A549 (cell line): Measurements from ENCODE around the gene RAN. TPM values are rescaled to one million over a fixed set of nuclear protein-coding genes. Genes with fewer than 3 reads are reported as not detected.

Experiments used
- ATAC-seq, 2 experiments: fragments of 200-7000 bp in 1 of 2; fragments of >200 bp in 1 of 2; cut with Nextera tagmentation in 1 of 2; cut with Tn5 transposase in 1 of 2; 3 replicates each; pipeline versions ENCODE4 v1.8.0 to v1.9.1; 2018 to 2020; ENCODE audit warnings: mild to moderate bottlenecking in 1 of 2, moderate library complexity in 1 of 2
- CTCF ChIA-PET: fragments of 300-600 bp; sonication (Branson Sonifier 250); formaldehyde crosslinking; extraction: SDS; loops from one replicate; lab custom pipeline; 2021; ENCODE audit warnings: antibody characterized with exemption, inconsistent platforms; lab: Yijun Ruan, JAX
- POLR2A ChIA-PET: fragments of 350-600 bp; formaldehyde crosslinking; extraction: SDS; loops from one replicate; lab custom pipeline; 2021; ENCODE audit warnings: antibody characterized with exemption, inconsistent platforms; lab: Yijun Ruan, JAX
- DNase-seq, 2 experiments: peaks; one replicate each; pipeline versions ENCODE4 v3.0.0 to v3.0.0-alpha.2; 2011 to 2016; ENCODE audit warnings: low read depth in 1 of 2, low spot score in 1 of 2
- FAIRE-seq: peaks from 2 replicates; lab custom pipeline; 2011; peaks lifted over from hg19 to GRCh38; lab: Jason Lieb, UNC
- H3K27ac ChIP-seq, 2 experiments: fragments of >200 bp; sonication (Bioruptor Twin); formaldehyde crosslinking; 3 replicates each; pipeline ENCODE4 v1.5.1; 2016 to 2017
- H3K4me1 ChIP-seq: fragments of >200 bp; sonication (Bioruptor Twin); formaldehyde crosslinking; 3 replicates; pipeline ENCODE4 v1.6.1; 2016
- H3K4me2 ChIP-seq: fragments of >200 bp; sonication (Bioruptor Twin); formaldehyde crosslinking; 3 replicates; pipeline ENCODE4 v1.6.1; 2016
- H3K4me3 ChIP-seq: fragments of >200 bp; sonication (Bioruptor Twin); formaldehyde crosslinking; 3 replicates; pipeline ENCODE4 v1.5.1; 2016
- H3K9me3 ChIP-seq: fragments of >200 bp; sonication (Bioruptor Twin); formaldehyde crosslinking; 3 replicates; pipeline ENCODE4 v1.6.1; 2016
- CBX2 ChIP-seq: fragments of 200-600 bp; sonication (generic); IDR thresholded peaks from 2 replicates; pipeline ENCODE4 v1.6.1; 2016; ENCODE audit warnings: low read depth, mild to moderate bottlenecking, borderline replicate concordance
- CBX8 ChIP-seq: fragments of 200-600 bp; sonication (generic); IDR thresholded peaks from 2 replicates; pipeline ENCODE4 v1.6.1; 2016
- CHD4 ChIP-seq: fragments of 200-600 bp; sonication (generic); IDR thresholded peaks from 2 replicates; pipeline ENCODE4 v1.6.1; 2016; ENCODE audit warnings: antibody characterized with exemption, mild to moderate bottlenecking, borderline replicate concordance
- E2F6 ChIP-seq: IDR thresholded peaks from 2 replicates; pipeline ENCODE4 v1.6.1; 2012; ENCODE audit warnings: low read depth, borderline replicate concordance
- EHF ChIP-seq: fragments of 250-450 bp; sonication (Bioruptor Pico); IDR thresholded peaks from 2 replicates; pipeline ENCODE4 v1.5.0; 2020; ENCODE audit warnings: mild to moderate bottlenecking
- EHMT2 ChIP-seq: fragments of 200-600 bp; sonication (generic); IDR thresholded peaks from 2 replicates; pipeline ENCODE4 v1.6.1; 2016; ENCODE audit warnings: antibody characterized with exemption, low read depth, mild to moderate bottlenecking, moderate library complexity
- ESRRA ChIP-seq: fragments of 150-350 bp; IDR thresholded peaks from 2 replicates; pipeline ENCODE4 v1.6.1; 2014; ENCODE audit warnings: mild to moderate bottlenecking, low read length, borderline replicate concordance
- FOSL2 ChIP-seq, 2 experiments: fragments of 450-650 bp in 1 of 2; fragments of >200 bp in 1 of 2; sonication (Bioruptor Twin) in 1 of 2; formaldehyde crosslinking; IDR thresholded peaks; 2 replicates each; pipeline versions ENCODE4 v1.5.0 to v1.6.1; 2016 to 2020; ENCODE audit warnings: mild to moderate bottlenecking in 1 of 2, moderate library complexity in 1 of 2
- FOXS1 ChIP-seq: fragments of 250-450 bp; sonication (Bioruptor Pico); IDR thresholded peaks from 2 replicates; pipeline ENCODE4 v1.5.0; 2020; ENCODE audit warnings: mild to moderate bottlenecking, moderate library complexity
- HEYL ChIP-seq: fragments of 250-450 bp; sonication (Bioruptor Pico); IDR thresholded peaks from 2 replicates; pipeline ENCODE4 v1.8.0; 2021; ENCODE audit warnings: mild to moderate bottlenecking, moderate library complexity
- HOXA7 ChIP-seq: fragments of 250-450 bp; sonication (Bioruptor Pico); IDR thresholded peaks from 2 replicates; pipeline ENCODE4 v1.5.0; 2020; ENCODE audit warnings: mild to moderate bottlenecking, moderate library complexity
- MAFK ChIP-seq: fragments of 450-650 bp; IDR thresholded peaks from 2 replicates; pipeline ENCODE4 v1.6.1; 2014; ENCODE audit not compliant: partially characterized antibody
- NFE2L2 ChIP-seq: fragments of 150-350 bp; conservative IDR thresholded peaks from 2 replicates; pipeline ENCODE4 v1.6.1; 2014; ENCODE audit warnings: low read length
- NPAS2 ChIP-seq: fragments of 250-450 bp; sonication (Bioruptor Pico); IDR thresholded peaks from 2 replicates; pipeline ENCODE4 v1.8.0; 2022; ENCODE audit warnings: mild to moderate bottlenecking, moderate library complexity, borderline replicate concordance
- PHF8 ChIP-seq: fragments of 200-600 bp; sonication (generic); IDR thresholded peaks from 2 replicates; pipeline ENCODE4 v1.6.1; 2016; ENCODE audit warnings: low read depth, mild to moderate bottlenecking, antibody characterized with exemption, moderate library complexity, borderline replicate concordance
- POLR2AphosphoS2 ChIP-seq: conservative IDR thresholded peaks from 2 replicates; pipeline ENCODE4 v1.6.1; 2012; ENCODE audit warnings: low read length, improper control_type of control experiment, inconsistent platforms
- SMC3 ChIP-seq: fragments of >200 bp; sonication (Bioruptor Twin); formaldehyde crosslinking; IDR thresholded peaks from 3 replicates; pipeline ENCODE4 v1.6.1; 2018; ENCODE audit warnings: inconsistent platforms
- ZSCAN20 ChIP-seq: fragments of 250-450 bp; sonication (Bioruptor Pico); IDR thresholded peaks from 2 replicates; pipeline ENCODE4 v1.8.0; 2022; ENCODE audit warnings: mild to moderate bottlenecking, moderate library complexity
- WGBS: methylation state at CpG from one replicate; pipeline ENCODE4 v1.1.6; 2017; ENCODE audit errors: missing lambda C conversion rate; 5-methylcytosine and 5-hydroxymethylcytosine counted together
- polyA plus RNA-seq, 4 experiments: library from polyadenylated mRNA; depleted of rRNA in 3 of 4; stranded (reverse); fragments of >200 nt; fragmentation: RNase III in 1 of 4; extraction: RNeasy Plus Mini Kit Qiagen cat#74134 plus additional on column Dnase treatment in 1 of 4; gene quantifications; 2 replicates in 3 of 4; 3 replicates in 1 of 4; pipeline ENCODE4 v1.2.3, GENCODE V29; 2011 to 2017
- small RNA-seq, 6 experiments: library from RNA; depleted of rRNA; stranded (forward); fragments of <200 nt; gene quantifications; one replicate each; pipeline ENCODE3, GENCODE V24; 2012
- TF ChIP-seq, protein P1 (sequence below): fragments of 450-650 bp; IDR thresholded peaks from 2 replicates; pipeline ENCODE4 v1.6.1; 2014; ENCODE audit warnings: antibody characterized with exemption
- TF ChIP-seq, protein P2 (sequence below): IDR thresholded peaks from 2 replicates; pipeline ENCODE4 v1.6.1; 2012
- TF ChIP-seq, protein P3 (sequence below): fragments of >200 bp; sonication (Bioruptor Twin); formaldehyde crosslinking; IDR thresholded peaks from 3 replicates; pipeline ENCODE4 v1.5.1; 2016

Gene RAN
- polyA plus RNA-seq, 2 of the 4 experiments (the other 2 are of a cell fraction): 1,941 to 3,303 TPM

DNA sequence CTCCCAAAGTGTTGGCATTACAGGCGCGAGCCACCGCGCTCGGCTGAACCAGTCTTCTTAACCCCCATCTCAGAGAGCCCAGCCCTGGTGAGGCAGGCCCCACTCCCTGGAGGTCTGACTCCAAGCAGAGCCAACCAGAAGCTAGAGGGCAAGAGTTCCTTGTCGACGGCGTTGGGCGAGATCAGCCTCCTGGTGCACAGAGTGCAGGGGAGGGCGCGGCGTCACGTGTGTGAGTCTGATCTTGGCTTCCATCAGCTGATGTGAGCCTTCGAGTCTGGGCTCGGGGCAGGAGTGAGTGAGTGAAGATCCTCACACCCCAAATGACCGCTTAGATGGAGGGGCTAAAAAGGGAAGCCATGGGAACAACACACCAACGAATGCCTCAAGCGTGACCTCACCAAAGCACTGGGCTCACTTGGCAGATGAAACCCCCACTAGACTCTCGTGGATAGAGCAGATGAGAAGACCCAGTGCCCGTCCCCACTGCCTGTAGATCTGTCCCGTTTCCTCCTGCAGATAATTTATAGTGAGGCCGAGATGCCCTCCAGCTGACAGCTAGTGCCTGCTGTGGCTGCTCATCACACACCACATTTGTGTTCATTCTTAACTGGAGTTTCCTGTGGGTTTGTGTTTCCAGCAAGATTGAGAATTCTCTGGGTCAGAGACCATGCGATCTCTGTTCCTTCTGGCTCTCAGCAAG is 53.2 kb downstream of the RAN start:
- DNase-seq: no peak
- Histone ChIP-seq H3K9me3 (peaks cover 5% of the 10 kb centered on the region; the same call in 1 of the 3 replicates), H3K4me2 (no peak overlapping the region), H3K4me3 (no peak overlapping the region), H3K4me1 (peaks cover 11% of the 10 kb centered on the region; the same call in 1 of the 3 replicates), H3K27ac (no peak overlapping the region)
- no peak for ATAC-seq
- no peak for FAIRE-seq
- ChIA-PET CTCF (interaction anchor here (1.5 to 4.1 kb wide), 2 partner anchors 8 kb away, joined by 4 to 14 read pairs; no protein-coding TSS in a partner anchor), POLR2A (no interaction called here)
- TF ChIP-seq, protein P1, sequence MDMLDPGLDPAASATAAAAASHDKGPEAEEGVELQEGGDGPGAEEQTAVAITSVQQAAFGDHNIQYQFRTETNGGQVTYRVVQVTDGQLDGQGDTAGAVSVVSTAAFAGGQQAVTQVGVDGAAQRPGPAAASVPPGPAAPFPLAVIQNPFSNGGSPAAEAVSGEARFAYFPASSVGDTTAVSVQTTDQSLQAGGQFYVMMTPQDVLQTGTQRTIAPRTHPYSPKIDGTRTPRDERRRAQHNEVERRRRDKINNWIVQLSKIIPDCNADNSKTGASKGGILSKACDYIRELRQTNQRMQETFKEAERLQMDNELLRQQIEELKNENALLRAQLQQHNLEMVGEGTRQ: no peak
- TF ChIP-seq MAFK (no peak), CBX2 (no peak), NFE2L2 (no peak), EHF (CRISPR knock-in tag) (no peak), PHF8 (no peak), ZSCAN20 (CRISPR knock-in tag) (no peak), EHMT2 (no peak), ESRRA (no peak), HEYL (no peak), FOXS1 (no peak), POLR2AphosphoS2 (no peak)
- TF ChIP-seq, protein P2, sequence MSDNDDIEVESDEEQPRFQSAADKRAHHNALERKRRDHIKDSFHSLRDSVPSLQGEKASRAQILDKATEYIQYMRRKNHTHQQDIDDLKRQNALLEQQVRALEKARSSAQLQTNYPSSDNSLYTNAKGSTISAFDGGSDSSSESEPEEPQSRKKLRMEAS: no peak
- WGBS: 66% methylated on average over 22 of the region's 23 CpGs

- TF ChIP-seq EHMT2: no peak
- no peak for TF ChIP-seq MAFK
- TF ChIP-seq CBX8: no peak
- TF ChIP-seq NPAS2 (CRISPR knock-in tag): no peak
- no peak for TF ChIP-seq CHD4
- no peak for TF ChIP-seq FOSL2 (IDR thresholded peaks at IDR 0.05)
- no peak for TF ChIP-seq FOSL2 (CRISPR knock-in tag; IDR thresholded peaks at IDR 0.05)
- TF ChIP-seq CBX2: no peak
- TF ChIP-seq HOXA7: no peak
- TF ChIP-seq FOXS1: no peak
- TF ChIP-seq SMC3: no peak
- TF ChIP-seq E2F6: no peak
- TF ChIP-seq, protein P3, sequence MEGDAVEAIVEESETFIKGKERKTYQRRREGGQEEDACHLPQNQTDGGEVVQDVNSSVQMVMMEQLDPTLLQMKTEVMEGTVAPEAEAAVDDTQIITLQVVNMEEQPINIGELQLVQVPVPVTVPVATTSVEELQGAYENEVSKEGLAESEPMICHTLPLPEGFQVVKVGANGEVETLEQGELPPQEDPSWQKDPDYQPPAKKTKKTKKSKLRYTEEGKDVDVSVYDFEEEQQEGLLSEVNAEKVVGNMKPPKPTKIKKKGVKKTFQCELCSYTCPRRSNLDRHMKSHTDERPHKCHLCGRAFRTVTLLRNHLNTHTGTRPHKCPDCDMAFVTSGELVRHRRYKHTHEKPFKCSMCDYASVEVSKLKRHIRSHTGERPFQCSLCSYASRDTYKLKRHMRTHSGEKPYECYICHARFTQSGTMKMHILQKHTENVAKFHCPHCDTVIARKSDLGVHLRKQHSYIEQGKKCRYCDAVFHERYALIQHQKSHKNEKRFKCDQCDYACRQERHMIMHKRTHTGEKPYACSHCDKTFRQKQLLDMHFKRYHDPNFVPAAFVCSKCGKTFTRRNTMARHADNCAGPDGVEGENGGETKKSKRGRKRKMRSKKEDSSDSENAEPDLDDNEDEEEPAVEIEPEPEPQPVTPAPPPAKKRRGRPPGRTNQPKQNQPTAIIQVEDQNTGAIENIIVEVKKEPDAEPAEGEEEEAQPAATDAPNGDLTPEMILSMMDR: no peak
- no peak for ATAC-seq
These were observed 53.8 kb downstream of the RAN start for GRCh38 chr12:130925666-130926015.

More at GRCh38 chr12:130925666-130926015, 53.8 kb downstream of the RAN start:
- WGBS: 40% methylated on average over 7 of the region's 7 CpGs
- FAIRE-seq (no peak), DNase-seq (no peak)
- CTCF ChIA-PET: interaction anchor here (1.5 to 4.1 kb wide), 2 partner anchors 8 to 9 kb away, joined by 4 to 14 read pairs; no protein-coding TSS in a partner anchor
- POLR2A ChIA-PET: no interaction called here
- H3K4me1 ChIP-seq: peaks cover 7% of the 10 kb centered on the region; the same call in 1 of the 3 replicates
- peaks cover 5% of the 10 kb centered on the region; the same call in 1 of the 3 replicates for H3K9me3 ChIP-seq
- H3K4me3 ChIP-seq: no peak overlapping the region
- H3K4me2 ChIP-seq: no peak overlapping the region
- H3K27ac ChIP-seq: no peak overlapping the region

Small RNAs within 50 kb of the gene (small RNA-seq; reads per million reads assigned to genes)
- gene RF00019 (0 reads per million in 6 experiments), gene RNU6-1077P (0 to 1.8 (median 0.21) reads per million in 6 experiments)

Other genes with a start within 250 kb of the RAN start
- 0.07 TPM in 1 of 2 replicates, not detected in the other for gene RIMBP2, start 155.8 kb upstream of the RAN start, polyA plus RNA-seq (2011; rRNA removed)
- gene RIMBP2, start 155.8 kb upstream of the RAN start, polyA plus RNA-seq (2017; fragmentation: RNase III; extraction: RNeasy Plus Mini Kit Qiagen cat#74134 plus additional on column Dnase treatment): not detected in 3 replicates
- 39.4 and 51.3 TPM in 2 replicates for gene STX2, start 32.8 kb upstream of the RAN start, polyA plus RNA-seq (2011; rRNA removed)
- gene STX2, start 32.8 kb upstream of the RAN start, polyA plus RNA-seq (2017; fragmentation: RNase III; extraction: RNeasy Plus Mini Kit Qiagen cat#74134 plus additional on column Dnase treatment): 25.6 to 26.9 TPM (median 26.8 TPM) in 3 replicates
- 1.3 and 1.5 TPM in 2 replicates for gene ADGRD1, start 81.8 kb downstream of the RAN start, polyA plus RNA-seq (2011; rRNA removed)
- 0.29 to 0.91 TPM (median 0.36 TPM) in 3 replicates for gene ADGRD1, start 81.8 kb downstream of the RAN start, polyA plus RNA-seq (2017; fragmentation: RNase III; extraction: RNeasy Plus Mini Kit Qiagen cat#74134 plus additional on column Dnase treatment)